ENCODE measurements around the gene GHRH. TPM values are rescaled to one million over a fixed set of nuclear protein-coding genes. Genes with fewer than 3 reads are reported as not detected.
A peak's percentile ranks its signal among the peaks of the same experiment; 100 is the strongest.

The GHRH gene
- total RNA-seq, 1 donor from 2014 or later = not detected

DNA sequence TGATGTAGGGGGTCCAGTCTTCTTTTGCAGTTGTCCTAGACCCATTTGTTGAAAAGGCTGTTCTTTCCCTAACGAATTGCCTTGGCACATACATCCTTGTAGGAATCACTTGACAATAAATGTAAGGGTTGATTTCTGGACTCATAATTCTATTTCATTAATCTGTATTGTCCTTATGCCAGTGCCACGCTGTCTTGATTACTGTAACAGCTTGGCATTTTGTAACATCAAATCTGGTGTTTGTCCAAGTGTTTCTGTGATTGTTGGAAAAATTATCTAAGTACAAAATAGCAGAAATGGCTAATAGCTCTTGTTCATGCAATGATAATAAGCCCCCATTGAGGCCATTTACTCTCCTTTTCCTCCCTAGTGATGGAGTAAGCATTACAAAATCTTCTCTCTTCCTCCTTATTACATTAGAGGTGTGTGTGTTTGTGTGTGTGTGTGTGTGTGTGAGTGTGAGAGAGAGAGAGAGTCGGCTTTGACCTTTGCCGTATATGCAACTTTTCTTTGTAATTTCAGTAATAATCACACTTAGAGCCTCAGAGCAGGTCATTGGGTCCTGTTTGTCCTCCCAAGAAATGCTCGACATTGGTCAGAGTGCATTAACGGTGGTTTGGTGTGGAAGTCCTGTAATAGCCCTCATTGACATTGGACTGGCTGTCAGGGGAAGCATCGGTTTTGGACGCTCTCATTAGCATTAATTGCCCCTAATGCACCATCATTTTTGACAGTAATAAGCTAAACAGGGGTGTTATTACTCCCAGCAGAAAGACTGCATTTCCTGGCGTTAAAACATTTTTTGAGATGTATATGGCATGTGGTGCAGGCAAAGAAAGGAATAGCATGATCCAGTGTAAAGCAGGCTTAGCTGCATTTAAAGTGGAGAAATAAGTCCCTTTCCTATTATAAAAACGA, 41.6 kb downstream of the GHRH start:
- TF ChIP-seq, protein P1, sequence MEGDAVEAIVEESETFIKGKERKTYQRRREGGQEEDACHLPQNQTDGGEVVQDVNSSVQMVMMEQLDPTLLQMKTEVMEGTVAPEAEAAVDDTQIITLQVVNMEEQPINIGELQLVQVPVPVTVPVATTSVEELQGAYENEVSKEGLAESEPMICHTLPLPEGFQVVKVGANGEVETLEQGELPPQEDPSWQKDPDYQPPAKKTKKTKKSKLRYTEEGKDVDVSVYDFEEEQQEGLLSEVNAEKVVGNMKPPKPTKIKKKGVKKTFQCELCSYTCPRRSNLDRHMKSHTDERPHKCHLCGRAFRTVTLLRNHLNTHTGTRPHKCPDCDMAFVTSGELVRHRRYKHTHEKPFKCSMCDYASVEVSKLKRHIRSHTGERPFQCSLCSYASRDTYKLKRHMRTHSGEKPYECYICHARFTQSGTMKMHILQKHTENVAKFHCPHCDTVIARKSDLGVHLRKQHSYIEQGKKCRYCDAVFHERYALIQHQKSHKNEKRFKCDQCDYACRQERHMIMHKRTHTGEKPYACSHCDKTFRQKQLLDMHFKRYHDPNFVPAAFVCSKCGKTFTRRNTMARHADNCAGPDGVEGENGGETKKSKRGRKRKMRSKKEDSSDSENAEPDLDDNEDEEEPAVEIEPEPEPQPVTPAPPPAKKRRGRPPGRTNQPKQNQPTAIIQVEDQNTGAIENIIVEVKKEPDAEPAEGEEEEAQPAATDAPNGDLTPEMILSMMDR (IDR thresholded peaks at IDR 0.05; ENCODE audit: insufficient read depth, low read length, severe bottlenecking) = no peak
- FAIRE-seq (no peak), DNase-seq (ENCODE audit: low read depth) (no peak)
- H3K36me3 ChIP-seq (ENCODE audit: control insufficient read depth, insufficient read depth, low read length) = peaks cover 24% of the 10 kb centered on the region
- H3K4me3 ChIP-seq (ENCODE audit: low read depth, low read length) = no peak overlapping the region
- no peaks in the 10 kb centered on the region for H3K27me3 ChIP-seq (ENCODE audit: control insufficient read depth, insufficient read depth, low read length)

DNA sequence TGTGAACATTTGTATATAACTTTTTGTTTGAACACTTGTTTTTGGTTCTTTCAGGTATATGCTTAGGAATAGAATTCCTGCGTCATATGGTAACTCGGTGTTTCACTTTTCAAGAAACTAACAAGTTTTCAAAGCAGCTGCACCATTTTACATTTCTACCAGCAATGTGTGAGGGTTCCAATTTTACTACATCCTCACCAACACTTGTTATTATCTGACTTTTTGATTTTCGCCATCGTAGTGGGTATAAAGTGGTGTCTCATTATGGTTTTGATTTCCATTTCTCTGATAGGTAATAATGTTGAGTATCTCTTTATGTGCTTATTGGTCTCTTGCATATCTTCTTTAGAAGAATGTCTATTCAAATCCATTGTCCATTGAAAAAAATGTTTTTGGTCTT, 42.6 kb downstream of the GHRH start:
- FAIRE-seq (no peak), DNase-seq (ENCODE audit: low read depth) (no peak)
- TF ChIP-seq, protein P1 (IDR thresholded peaks at IDR 0.05; ENCODE audit: insufficient read depth, low read length, severe bottlenecking) = no peak
- Histone ChIP-seq H3K36me3 (ENCODE audit: control insufficient read depth, insufficient read depth, low read length) (peaks cover 13% of the 10 kb centered on the region), H3K27me3 (ENCODE audit: control insufficient read depth, insufficient read depth, low read length) (no peaks in the 10 kb centered on the region), H3K4me3 (ENCODE audit: low read depth, low read length) (no peak overlapping the region)

DNA sequence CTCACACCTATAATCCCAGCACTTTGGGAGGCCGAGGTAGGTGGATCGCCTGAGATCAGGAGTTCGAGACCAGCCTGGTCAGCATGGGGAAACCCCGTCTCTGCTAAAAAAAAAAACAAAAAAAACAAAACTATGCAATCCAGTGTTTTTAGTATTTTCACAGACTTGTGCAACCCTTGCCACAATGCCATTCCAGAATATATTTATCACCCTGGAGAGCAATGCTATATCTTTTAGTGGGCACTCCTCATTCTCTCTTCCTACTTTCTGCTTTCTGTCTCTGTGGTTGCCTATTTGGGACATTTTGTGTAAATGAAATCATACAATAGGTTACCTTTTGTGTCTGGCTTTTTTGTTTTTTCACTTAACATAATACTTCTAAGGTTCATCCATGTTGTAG, 43.2 kb downstream of the GHRH start:
- H3K36me3 ChIP-seq (ENCODE audit: control insufficient read depth, insufficient read depth, low read length) = peaks cover 11% of the 10 kb centered on the region
- TF ChIP-seq, protein P1 (IDR thresholded peaks at IDR 0.05; ENCODE audit: insufficient read depth, low read length, severe bottlenecking) = no peak
- no peak for FAIRE-seq
- DNase-seq (ENCODE audit: low read depth) = no peak
- H3K4me3 ChIP-seq (ENCODE audit: low read depth, low read length) = no peak overlapping the region
- H3K27me3 ChIP-seq (ENCODE audit: control insufficient read depth, insufficient read depth, low read length) = no peaks in the 10 kb centered on the region

DNA sequence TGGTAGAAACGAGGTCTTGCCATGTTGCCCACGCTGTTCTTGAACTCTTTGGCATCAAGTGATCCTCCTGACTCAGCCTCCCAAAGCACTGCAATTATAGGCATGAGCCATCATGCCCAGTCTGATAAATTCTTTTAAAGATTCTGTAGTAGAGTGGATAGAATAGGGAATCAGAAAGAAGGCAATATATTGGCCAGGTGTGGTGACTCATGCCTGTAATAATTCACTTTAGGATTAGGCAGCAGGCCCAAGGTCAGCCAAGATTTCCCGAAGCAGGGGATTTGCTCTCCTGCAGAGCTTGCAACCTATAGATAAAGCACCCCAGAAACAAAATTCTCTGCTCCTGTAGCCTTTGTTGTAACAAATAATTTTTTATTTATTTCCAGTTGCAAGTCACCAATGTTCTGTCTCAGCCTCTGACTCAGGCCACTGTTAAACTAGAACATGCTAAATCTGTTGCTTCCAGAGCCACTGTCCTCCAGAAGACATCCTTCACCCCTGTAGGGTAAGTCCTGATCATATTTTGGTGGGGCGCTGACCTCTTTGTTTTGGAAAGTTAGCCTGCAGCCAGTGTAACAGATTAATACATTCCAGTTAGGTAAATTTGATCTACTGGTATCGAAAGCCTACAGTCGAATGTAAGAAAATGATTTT, 51.8 kb downstream of the GHRH start:
- no peaks in the 10 kb centered on the region for H3K27me3 ChIP-seq (ENCODE audit: control insufficient read depth, insufficient read depth, low read length)
- peak; percentile 72 for DNase-seq (ENCODE audit: low read depth)
- no peak overlapping the region for H3K4me3 ChIP-seq (ENCODE audit: low read depth, low read length)
- no peak for FAIRE-seq
- TF ChIP-seq, protein P1 (IDR thresholded peaks at IDR 0.05; ENCODE audit: insufficient read depth, low read length, severe bottlenecking) = no peak
- H3K36me3 ChIP-seq (ENCODE audit: control insufficient read depth, insufficient read depth, low read length) = peaks cover 15% of the 10 kb centered on the region

DNA sequence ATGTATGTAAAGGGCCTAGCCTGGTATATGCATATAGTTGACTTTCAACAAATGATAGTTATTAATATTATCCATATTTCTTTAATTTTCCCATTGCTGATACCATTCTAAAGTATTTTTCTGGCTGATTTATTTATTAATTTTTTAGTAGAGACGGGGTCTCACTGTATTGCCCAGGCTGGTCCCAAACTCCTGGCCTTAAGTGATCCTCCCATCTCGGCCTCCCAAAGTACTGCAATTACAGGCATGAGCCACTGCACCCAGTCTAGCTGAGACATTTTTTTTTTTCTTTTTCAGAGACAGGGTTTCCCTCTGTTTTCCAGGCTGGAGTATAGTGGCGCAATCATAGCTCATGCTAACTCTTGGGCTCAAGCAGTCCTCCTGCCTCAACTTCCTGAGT, 52.4 kb downstream of the GHRH start:
- FAIRE-seq (no peak), DNase-seq (ENCODE audit: low read depth) (no peak)
- no peaks in the 10 kb centered on the region for H3K27me3 ChIP-seq (ENCODE audit: control insufficient read depth, insufficient read depth, low read length)
- H3K4me3 ChIP-seq (ENCODE audit: low read depth, low read length) = no peak overlapping the region
- TF ChIP-seq, protein P1 (IDR thresholded peaks at IDR 0.05; ENCODE audit: insufficient read depth, low read length, severe bottlenecking) = no peak
- H3K36me3 ChIP-seq (ENCODE audit: control insufficient read depth, insufficient read depth, low read length) = peaks cover 20% of the 10 kb centered on the region
